GM18858 (cell line): ENCODE data around the gene PHLDB1.
"Not testable (repeated sequence)": the region's sequence is repeated elsewhere in the genome, so short reads cannot be mapped to it uniquely, and the experiment has no call there.

Experiments
- ATAC-seq: cut with Tn5 transposase; IDR thresholded peaks from one replicate; pipeline ENCODE4 v1.9.1; 2021; ENCODE audit not compliant: unreplicated experiment

The PHLDB1 gene

GRCh38 chr11:118658429-118659313, 51.3 kb downstream of the PHLDB1 start:
- no peak for ATAC-seq

DNA sequence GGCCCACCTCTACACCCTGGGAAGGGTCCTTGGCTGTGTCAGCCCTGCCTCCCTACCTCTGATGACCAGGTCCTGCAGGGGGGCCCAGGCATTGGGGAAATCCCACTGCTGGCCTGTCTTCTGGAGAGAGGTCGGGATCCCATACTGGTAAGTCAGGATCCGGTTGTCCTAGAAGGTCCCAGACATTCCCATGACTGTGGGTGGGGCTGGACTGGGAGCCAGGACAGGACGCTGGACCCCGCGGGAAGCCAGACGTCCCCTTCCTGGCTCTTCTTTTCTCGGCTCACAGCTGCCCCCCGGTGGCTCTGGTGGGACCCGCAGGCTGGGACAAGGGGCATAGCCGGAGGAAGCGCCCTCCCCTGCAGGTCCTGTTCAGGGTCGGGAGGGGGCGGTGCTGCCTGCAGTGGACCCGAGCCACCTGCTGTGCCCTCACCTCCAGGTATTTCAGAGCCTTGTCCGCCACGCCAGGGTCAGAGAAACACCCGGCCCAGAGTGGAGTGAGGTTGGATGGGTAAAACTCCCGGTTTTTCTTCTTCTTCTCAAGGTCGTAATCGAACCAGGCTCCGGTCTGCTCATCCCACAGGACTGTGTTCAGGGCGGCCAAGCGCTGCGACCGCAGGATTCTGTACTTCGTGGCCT, 52.0 kb downstream of the PHLDB1 start:
- no peak for ATAC-seq

GRCh38 chr11:118659953-118660680, 52.7 kb downstream of the PHLDB1 start:
- ATAC-seq, result no peak

DNA sequence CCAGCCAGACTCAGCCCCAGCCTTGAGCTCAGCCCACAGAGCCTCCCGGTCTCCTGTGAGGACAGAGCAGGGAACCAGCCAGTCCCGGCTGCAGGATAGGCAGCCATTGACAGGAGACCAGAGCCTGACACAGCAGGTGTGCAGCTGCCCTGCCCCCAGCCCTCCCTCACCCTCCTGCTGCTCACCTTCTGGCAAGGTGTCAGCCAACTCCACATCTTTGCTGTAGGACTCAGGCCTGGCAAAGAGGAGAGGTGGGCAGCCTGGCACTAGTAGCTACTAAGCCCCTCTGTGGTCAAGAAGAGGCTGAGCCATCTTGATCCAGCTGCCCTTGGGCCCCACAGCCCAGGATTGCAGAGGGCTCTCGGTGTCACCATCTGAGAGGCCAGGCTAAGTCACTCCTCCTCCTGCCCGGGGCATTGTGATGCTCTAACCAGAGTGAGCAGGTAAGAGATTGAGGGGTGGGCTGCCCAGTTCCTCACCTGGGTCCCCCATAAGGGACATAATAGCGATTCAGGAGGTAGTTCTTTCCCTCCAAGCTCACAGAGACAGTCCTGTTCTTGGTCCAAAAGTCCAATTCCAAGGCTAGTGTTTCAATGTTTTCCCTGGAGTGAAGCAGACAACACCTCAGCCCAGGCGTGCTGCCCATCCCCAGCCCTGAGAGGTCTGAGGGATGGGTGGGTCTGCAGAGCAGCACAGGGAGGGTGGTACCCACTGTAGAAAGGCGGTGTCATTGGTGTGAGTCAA, 53.4 kb downstream of the PHLDB1 start:
- ATAC-seq, result no peak

DNA sequence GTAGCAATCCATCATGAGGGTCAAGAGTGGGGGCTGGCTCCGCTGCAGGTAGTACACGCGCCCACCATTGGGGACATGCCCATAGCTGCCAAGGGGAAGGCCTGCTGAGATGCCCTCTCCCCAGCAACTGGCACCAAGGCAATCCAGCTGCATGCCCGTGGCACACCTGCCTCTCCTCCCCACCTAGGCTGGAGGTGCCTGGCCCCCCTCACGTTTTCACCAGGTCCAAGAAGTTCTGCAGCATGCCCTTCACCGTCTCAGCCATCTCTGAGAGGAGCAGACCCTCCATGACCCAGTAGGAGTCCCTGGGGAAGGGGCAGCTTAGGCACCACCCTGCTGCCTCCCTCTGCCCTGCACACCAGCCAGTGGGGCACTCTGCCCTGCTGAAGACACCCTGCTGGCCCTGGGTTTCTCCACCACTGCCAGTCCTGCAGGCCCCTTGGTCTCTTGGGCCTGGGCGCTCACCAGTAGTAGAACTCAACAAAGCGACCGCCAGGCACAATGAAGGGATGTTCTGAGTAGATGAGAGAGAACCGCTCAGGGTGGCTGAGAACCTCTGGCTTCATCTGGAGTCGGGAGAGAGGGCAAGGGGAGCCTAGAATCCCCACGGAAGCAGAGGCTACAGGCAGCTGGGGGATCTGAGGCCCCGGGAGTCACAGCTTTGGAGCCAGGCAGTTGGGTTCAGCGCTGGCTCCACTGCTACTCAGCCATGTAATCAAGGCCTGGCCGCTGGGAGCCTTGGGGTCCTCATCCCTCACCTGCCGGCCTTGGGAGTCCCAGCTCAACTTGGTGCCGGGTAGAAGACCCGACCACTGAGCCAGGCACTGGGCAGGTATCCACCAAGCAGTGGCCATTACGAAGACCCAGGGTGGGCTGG, 54.2 kb downstream of the PHLDB1 start:
- no peak for ATAC-seq

DNA sequence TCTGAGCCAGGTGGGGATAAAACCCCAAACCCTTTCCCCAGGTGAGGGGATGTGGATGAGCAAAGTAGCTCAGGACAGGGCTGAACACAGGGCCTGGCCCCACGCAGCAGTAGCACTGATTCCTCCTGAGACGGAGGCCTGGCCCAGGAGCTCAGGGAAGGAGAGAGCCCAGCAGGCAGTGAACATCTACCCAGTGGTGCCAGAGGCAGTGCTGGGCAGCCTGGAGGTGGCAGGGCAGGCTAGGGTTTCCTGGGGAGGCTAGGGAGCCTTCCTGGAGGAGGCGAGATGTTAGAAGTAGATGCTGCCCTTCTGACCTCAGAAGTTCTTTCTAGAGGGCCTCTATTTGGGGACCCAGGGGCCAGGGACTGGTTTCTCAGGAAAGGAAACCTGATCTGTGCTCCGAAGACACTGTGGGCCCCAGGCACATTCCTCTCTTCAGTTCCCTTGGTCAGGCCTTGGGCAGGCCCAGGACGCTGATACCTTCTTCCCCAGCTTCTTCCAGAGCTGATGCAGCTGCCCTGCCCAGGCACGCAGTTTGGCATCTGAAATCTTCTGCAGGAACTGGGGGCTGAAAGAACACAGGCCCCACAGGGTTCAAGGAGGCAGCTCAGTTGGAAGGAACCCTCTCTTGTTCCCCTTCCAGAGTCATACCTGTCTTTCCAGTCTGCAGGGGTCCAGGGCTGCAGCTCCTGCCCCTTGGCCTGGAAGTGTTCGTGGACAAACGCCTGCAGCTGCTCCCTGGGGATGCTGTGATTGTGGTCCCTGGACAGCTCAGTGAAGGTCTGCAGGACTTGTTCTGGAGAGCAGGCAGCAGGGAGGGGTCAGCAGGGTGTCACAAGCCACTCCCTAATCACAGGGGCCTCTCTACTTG, 55.2 kb downstream of the PHLDB1 start:
- ATAC-seq, result no peak

DNA sequence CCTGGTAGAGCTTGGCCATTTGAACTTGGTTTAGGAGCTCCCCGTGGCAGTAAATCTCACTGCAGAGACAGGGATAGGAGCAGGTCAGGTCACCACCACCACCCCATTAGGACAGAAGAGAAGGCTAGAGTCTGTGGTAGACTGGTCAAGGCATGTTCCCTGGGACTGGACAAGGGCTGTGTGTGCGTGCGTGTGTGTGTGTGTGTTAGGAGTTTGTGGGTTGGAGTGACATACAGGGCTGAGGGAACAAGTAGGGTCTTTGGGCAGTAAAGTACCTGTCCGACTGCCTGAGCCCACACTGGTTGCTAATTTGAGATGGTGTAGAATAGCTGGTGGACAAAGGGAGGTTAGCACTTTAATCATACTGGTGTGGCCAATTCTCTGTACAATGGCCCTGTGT, 56.0 kb downstream of the PHLDB1 start:
- no peak for ATAC-seq

DNA sequence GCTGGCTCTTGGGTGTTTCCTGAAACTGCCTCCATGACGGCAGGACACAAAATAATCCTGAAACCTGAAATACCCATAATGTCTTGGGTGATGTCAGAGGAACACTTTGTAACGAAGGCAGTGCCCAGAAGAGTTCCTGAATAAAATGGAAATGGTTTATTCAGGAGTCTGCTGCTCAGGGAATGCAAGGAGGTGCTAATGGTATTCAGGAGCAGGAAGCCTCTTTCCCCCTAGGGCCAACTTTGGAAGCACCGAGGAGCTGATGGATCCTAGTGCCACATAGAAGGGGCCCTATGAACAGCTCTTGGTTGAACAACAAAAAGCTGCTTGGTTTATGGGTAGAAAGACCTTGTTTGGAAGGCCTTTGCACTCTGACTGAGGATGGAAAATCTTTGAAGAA, 56.5 kb downstream of the PHLDB1 start:
- ATAC-seq, result no peak

GRCh38 chr11:118666371-118666770, 59.0 kb downstream of the PHLDB1 start:
- ATAC-seq, result no peak

GRCh38 chr11:118670063-118670462, 62.6 kb downstream of the PHLDB1 start:
- ATAC-seq, result no peak

- no peak for ATAC-seq
Observed at GRCh38 chr11:118671254-118671653, 63.8 kb downstream of the PHLDB1 start.

DNA sequence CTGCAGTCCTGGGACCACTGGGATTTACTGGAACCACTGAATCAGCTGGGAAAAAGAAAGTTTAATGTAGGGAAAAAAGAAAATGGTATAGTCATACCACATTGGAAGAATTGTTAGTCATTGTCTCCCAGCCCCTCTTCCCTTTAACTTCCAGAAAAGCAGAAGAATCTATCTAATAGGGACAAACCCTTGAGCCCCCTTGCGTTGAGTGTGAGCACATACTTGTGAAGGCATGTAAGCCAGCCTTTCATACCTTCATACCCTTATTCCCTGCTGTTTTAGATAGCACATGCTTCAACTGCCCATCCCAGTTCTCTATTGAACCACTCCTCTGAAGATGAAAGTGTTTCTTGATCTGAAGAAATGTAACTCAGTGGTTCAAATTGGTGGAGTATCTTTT, 65.4 kb downstream of the PHLDB1 start:
- ATAC-seq, result no peak

DNA sequence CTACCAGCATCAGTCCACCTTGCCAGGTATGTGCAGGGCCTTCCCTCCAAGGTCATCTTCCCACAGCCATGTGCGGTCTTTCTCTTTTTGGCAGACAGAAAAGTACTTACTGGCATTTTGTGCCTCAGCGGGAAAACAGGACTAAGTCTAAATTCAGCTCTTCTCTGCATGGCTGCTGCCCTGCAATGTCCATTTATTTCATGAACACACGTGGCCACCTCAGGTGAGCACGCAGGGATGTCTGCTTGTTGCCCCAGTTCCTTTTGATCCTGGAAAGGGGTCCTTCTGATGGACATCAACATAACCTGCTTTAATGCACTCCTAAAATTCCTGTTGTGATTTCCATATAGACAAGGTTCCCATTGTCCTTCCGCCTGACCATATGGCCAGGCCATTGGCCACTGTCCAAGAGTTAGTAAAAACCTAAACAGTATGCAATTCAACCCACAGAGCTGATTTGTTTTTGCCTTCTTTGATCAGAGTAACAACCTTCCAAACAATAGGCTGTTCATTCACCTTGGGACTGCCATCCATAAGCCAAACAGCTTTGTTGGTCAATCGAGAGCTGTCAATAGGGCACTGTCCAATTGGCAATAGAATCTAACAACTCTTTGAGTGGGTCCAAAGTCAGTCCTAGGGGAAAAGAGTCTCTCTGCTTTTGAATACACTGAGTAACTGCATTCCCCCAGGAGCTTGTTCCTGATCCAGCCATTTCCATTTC, 66.1 kb downstream of the PHLDB1 start:
- ATAC-seq, result no peak

GRCh38 chr11:118674082-118674435, 66.6 kb downstream of the PHLDB1 start:
- ATAC-seq, result no peak

DNA sequence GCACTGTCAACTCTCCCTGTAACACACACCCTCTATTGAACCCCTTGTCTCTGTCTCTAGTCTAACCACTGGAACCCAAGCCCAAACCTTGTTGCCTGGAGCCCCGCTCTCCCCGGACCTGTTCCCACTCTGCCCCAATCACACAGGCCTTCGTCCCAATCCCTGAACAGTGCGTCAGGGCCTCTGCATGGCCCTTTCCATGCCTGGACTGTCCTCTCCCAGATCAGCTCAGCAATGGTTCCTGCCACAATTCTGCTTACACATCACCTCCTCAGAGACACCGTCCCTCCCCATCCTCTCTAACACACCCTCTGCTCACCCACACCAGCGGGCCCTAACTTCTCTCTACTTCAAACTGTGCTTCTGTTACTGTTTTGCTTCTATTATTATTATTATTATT, 70.6 kb downstream of the PHLDB1 start:
- no peak for ATAC-seq

DNA sequence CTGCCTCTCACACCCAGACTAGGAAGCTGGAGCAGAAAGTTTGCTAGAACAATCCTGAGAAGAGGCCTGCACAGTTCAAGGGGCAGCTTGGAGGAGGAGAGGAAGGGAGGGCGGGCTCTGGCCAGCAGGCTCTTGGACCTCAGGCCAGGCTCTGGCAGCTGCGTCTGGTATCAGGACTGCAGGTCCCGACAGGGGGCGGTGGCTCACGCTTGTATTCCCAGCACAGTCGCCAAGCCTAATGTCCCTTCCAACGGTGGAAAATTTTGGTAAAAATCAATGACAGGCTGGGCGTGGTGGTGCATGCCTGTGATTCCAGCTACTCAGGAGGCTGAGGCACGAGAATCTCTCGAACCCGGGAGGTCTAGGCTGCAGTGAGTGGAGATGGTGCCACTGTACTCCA, 71.5 kb downstream of the PHLDB1 start:
- not testable (repeated sequence) for ATAC-seq

- ATAC-seq, result no peak
Observed at GRCh38 chr11:118679483-118679882, 72.1 kb downstream of the PHLDB1 start, which contains the start of gene TREH. TREH (minus strand) TSS chr11:118679650; CDS start chr11:118679627, 23 bp downstream.

DNA sequence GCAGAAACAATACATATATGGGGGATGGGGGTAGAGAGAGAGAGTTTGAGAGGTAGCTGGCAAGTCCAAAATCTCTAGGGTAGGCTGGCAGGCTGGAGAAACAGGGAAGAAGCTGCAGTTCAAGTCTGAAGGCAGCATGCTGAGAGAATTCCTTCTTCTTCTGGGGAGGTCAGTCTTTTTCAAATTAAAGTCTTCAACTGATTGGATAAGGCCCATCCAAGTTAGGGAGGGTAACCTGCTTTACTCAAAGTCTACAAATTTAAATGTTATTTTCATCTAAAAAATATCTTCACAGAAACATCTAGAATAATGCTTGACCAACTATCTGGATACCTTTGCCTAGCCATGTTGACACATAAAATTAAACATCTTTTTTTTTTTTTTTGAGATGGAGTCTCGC, 75.0 kb downstream of the PHLDB1 start:
- no peak for ATAC-seq

DNA sequence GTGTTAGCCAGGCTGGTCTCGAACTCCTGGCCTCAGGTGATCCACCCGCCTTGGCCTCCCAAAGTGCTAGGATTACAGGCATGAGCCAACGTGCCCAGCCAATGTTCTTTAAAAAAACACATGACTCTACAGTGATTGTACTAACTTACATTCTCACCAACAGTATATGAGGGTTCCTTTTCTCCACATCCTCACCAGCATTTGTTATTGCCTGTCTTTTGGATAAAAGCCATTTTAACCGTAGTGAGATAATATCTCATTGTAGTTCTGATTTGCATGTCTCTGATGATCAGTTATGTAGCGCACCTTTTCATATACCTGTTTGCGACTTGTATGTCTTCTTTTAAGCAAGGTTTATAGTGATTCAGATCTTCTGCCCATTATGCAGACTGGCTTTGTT, 75.5 kb downstream of the PHLDB1 start:
- ATAC-seq, result not testable (repeated sequence)
